H1 (cell line): ENCODE results near the gene KCP. TPM values are rescaled to one million over a fixed set of nuclear protein-coding genes. Genes with fewer than 3 reads are reported as not detected.

ENCODE experiments used
- BACH1 ChIP-seq: IDR thresholded peaks from 2 replicates; pipeline ENCODE4 v1.6.1; 2012; ENCODE audit warnings: low read length, improper control_type of control experiment
- CBX8 ChIP-seq: fragments of 300-800, 300-1000 bp; sonication (generic); IDR thresholded peaks from 2 replicates; pipeline ENCODE4 v1.7.1; 2016; ENCODE audit warnings: low read depth, low read length, borderline replicate concordance
- CHD7 ChIP-seq: fragments of 300-600 bp; sonication (generic); IDR thresholded peaks from 2 replicates; pipeline ENCODE4 v1.7.1; 2012; ENCODE audit warnings: low read length, moderate library complexity, mild to moderate bottlenecking, inconsistent platforms; ENCODE audit not compliant: insufficient replicate concordance
- JUN ChIP-seq: IDR thresholded peaks from 2 replicates; pipeline ENCODE4 v1.6.1; 2011; ENCODE audit warnings: low read depth, mild to moderate bottlenecking, improper control_type of control experiment, low read length
- JUND ChIP-seq: IDR thresholded peaks from 2 replicates; pipeline ENCODE4 v1.6.1; 2011; ENCODE audit warnings: mild to moderate bottlenecking, improper control_type of control experiment, low read length
- YY1 ChIP-seq: IDR thresholded peaks from 2 replicates; pipeline ENCODE4 v1.6.1; 2011; ENCODE audit warnings: low read depth, mild to moderate bottlenecking, low read length
- polyA plus RNA-seq, 7 experiments: library from polyadenylated mRNA; depleted of rRNA in 3 of 7; stranded (reverse) in 5 of 7; unstranded in 2 of 7; fragments of >200 nt in 5 of 7; fragments of 200-250 nt in 2 of 7; gene quantifications; 1 replicate in 5 of 7; 2 replicates in 1 of 7; 4 replicates in 1 of 7; pipeline versions ENCODE4 v1.2.1 to v1.2.3, GENCODE V29; 2011 to 2013; ENCODE audit warnings: missing spikeins in 2 of 7, mixed read lengths in 2 of 7
- total RNA-seq: library from RNA; stranded (reverse); fragmentation: NEBNext Ultra II Directional; extraction: Animal tissue kit (Norgen Biotek cat#: 25700); gene quantifications from 2 replicates; pipeline ENCODE4 v1.2.1, GENCODE V29; 2021

KCP gene
- total and polyA plus RNA-seq, 2 of the 8 experiments (the other 6 are each of a cell fraction or from before 2014, with no cell fraction given) = 1.3 to 2.0 TPM

- TF ChIP-seq CHD7 = no peak
- no peak for TF ChIP-seq YY1
- TF ChIP-seq CBX8 = no peak
- no peak for TF ChIP-seq JUND
- no peak for TF ChIP-seq JUN
- no peak for TF ChIP-seq BACH1
These were observed 24.8 kb upstream of the KCP start (continued) for GRCh38 chr7:128935342-128935730.
